ENCODE data around the gene SHISA4.
"Not testable (repeated sequence)": the region's sequence is repeated elsewhere in the genome, so short reads cannot be mapped to it uniquely, and the experiment has no call there.

SHISA4 gene, protein sequence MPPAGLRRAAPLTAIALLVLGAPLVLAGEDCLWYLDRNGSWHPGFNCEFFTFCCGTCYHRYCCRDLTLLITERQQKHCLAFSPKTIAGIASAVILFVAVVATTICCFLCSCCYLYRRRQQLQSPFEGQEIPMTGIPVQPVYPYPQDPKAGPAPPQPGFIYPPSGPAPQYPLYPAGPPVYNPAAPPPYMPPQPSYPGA

DNA sequence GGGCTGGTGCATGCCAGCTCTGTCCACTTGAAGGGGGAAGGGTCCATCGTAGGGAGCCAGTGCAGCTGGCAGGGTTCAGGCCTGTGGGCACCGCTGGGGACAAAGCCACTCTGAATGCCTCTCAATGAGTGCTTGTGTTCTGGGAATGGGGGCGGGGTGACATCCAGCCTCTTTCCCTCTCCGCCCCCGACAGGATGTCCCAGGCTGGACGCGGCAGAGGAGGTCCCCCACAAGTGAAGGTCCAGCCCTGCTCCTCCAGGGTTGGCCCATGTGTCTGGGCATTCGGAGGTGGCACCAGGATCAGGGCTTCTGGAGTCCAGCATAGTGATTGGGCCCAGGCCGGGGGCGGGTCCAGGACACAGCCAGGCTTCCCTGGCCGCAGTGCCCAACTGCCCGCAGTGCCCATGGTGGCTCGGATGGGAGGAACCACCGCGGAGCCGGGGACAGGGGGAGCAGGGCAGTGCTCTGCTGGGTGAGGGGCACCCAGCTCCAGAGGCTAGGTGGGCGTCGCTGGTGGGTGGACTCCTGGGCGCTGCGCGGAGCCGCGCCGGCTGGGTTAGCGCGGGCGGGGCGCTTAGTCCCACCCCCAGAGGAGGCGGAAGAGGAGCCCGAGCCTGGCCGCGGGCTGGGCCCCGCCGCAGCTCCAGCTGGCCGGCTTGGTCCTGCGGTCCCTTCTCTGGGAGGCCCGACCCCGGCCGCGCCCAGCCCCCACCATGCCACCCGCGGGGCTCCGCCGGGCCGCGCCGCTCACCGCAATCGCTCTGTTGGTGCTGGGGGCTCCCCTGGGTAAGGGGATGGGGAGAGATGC is at the start of gene SHISA4:
SHISA4 (plus strand) TSS at position 617 of the 808 bp plus-strand sequence; CDS start at position 714, 97 bp downstream.
- Histone ChIP-seq H3K9ac (ENCODE audit: low read depth, low read length) (no peak within 1 kb of the TSS), H3K79me2 (ENCODE audit: insufficient read depth, low read length) (no peaks in the 10 kb centered on the region), H3K4me3 (ENCODE audit: low read depth in 1 of 2, low read length in 2 of 2) (no peak within 1 kb of the TSS), H2AFZ (ENCODE audit: low read depth, low read length) (no peak within 1 kb of the TSS), H3K27ac (ENCODE audit: low read length) (no peak within 1 kb of the TSS), H3K4me1 (ENCODE audit: insufficient read depth, low read length) (no peaks in the 10 kb centered on the region), H3K4me2 (ENCODE audit: insufficient read depth, low read length) (no peak within 1 kb of the TSS), H3K27me3 (ENCODE audit: insufficient read depth, low read length, poor library complexity) (peaks cover 29% of the 10 kb centered on the region), H3K9me3 (ENCODE audit: insufficient read depth, low read length, severe bottlenecking) (no peaks in the 10 kb centered on the region), H4K20me1 (ENCODE audit: insufficient read depth, low read length) (no peaks in the 10 kb centered on the region; the same call in 1 of the 2 replicates), H3K36me3 (ENCODE audit: insufficient read depth, low read length) (no peaks in the 10 kb centered on the region)
- TF ChIP-seq CTCF (IDR thresholded peaks at IDR 0.05; ENCODE audit: borderline replicate concordance, extremely low read depth, low read length, poor library complexity, severe bottlenecking) (no peak), EZH2 (IDR thresholded peaks at IDR 0.05; ENCODE audit: borderline replicate concordance, low read depth, low read length, severe bottlenecking) (no peak)
- ATAC-seq (ENCODE audit: insufficient read depth, low read depth), result no peak
- DNase-seq, result no peak

DNA sequence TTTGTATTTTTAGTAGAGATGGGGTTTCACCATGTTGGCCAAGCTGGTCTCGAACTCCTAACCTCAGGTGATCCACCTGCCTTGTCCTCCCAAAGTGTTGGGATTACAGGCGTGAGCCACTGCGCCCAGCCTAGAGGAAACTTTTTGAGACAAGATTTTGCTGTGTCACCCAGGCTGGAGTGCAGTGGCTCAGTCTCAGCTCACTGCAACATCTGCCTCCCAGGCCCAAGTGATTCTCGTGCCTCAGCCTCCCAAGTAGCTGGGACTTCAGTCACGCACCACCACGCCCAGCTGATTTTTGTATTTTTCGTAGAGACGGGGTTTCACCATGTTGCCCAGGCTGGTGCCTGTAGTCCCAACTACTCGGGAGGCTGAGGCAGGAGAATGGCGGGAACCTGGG is 49.6 kb upstream of the SHISA4 start:
- H3K9ac ChIP-seq (ENCODE audit: low read depth, low read length); H3K4me1 ChIP-seq (ENCODE audit: insufficient read depth, low read length); H3K4me2 ChIP-seq (ENCODE audit: insufficient read depth, low read length); H3K9me3 ChIP-seq (ENCODE audit: insufficient read depth, low read length, severe bottlenecking); H2AFZ ChIP-seq (ENCODE audit: low read depth, low read length); H3K27me3 ChIP-seq (ENCODE audit: insufficient read depth, low read length, poor library complexity); H3K4me3 ChIP-seq (ENCODE audit: low read depth in 1 of 2, low read length in 2 of 2); H3K27ac ChIP-seq (ENCODE audit: low read length); DNase-seq; ATAC-seq (ENCODE audit: insufficient read depth, low read depth): not testable (repeated sequence)
- Histone ChIP-seq H3K79me2 (ENCODE audit: insufficient read depth, low read length) (peaks cover 98% of the 10 kb centered on the region), H4K20me1 (ENCODE audit: insufficient read depth, low read length) (peaks cover 81% of the 10 kb centered on the region), H3K36me3 (ENCODE audit: insufficient read depth, low read length) (peaks cover 49% of the 10 kb centered on the region)

DNA sequence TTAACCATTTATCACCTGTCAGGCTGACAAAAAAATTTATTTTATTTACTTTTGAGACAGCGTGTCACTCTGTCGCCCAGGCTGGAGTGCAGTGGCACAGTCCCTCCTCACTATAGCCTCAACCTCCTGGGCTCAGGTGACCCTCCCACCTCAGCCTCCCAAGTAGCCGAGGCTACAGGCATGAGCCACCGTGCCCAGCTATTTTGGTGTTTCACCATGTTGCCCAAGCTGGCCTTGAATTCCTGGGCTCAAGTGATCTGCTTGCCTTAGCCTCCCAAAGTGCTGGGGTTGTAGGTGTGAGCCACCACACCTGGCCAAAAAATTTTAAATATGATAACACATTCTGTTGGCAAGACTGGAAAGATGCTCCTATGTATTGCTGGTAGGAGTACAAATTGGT is 48.6 kb upstream of the SHISA4 start:
- no peak for ATAC-seq (ENCODE audit: insufficient read depth, low read depth)
- no peak overlapping the region for H3K4me2 ChIP-seq (ENCODE audit: insufficient read depth, low read length)
- H3K36me3 ChIP-seq (ENCODE audit: insufficient read depth, low read length), result peaks cover 43% of the 10 kb centered on the region
- H3K9ac ChIP-seq (ENCODE audit: low read depth, low read length), result no peak overlapping the region
- H3K27me3 ChIP-seq (ENCODE audit: insufficient read depth, low read length, poor library complexity), result no peaks in the 10 kb centered on the region
- TF ChIP-seq CTCF (IDR thresholded peaks at IDR 0.05; ENCODE audit: borderline replicate concordance, extremely low read depth, low read length, poor library complexity, severe bottlenecking), result no peak
- no peak for TF ChIP-seq EZH2 (IDR thresholded peaks at IDR 0.05; ENCODE audit: borderline replicate concordance, low read depth, low read length, severe bottlenecking)
- H3K27ac ChIP-seq (ENCODE audit: low read length), result no peak overlapping the region
- H3K4me3 ChIP-seq (ENCODE audit: low read depth in 1 of 2, low read length in 2 of 2), result no peak overlapping the region
- no peaks in the 10 kb centered on the region; the same call in 1 of the 2 replicates for H3K4me1 ChIP-seq (ENCODE audit: insufficient read depth, low read length)
- peaks cover 98% of the 10 kb centered on the region for H3K79me2 ChIP-seq (ENCODE audit: insufficient read depth, low read length)
- H4K20me1 ChIP-seq (ENCODE audit: insufficient read depth, low read length), result peaks cover 79% of the 10 kb centered on the region
- H3K9me3 ChIP-seq (ENCODE audit: insufficient read depth, low read length, severe bottlenecking), result no peaks in the 10 kb centered on the region
- no peak overlapping the region for H2AFZ ChIP-seq (ENCODE audit: low read depth, low read length)
- no peak for DNase-seq

DNA sequence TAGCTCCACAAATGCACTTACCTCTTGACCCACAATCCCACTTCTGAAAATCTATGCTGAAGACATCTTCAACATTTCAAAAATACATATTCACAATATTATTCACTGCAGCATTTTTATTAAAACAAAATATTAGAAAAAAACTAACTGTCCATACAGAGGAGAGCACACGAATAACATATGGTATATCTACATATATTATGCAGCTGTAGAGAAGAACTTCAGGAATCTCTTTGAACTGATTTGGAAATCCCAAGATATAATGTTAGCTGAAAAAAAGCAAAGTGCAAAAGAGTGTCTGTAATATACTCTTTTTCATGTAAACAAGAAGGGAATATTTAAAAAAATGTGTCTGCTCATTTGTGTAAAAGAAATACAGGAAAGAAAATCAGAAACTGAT is 48.2 kb upstream of the SHISA4 start:
- no peak overlapping the region for H3K27ac ChIP-seq (ENCODE audit: low read length)
- no peak overlapping the region for H3K9ac ChIP-seq (ENCODE audit: low read depth, low read length)
- H3K4me2 ChIP-seq (ENCODE audit: insufficient read depth, low read length), result no peak overlapping the region
- DNase-seq (no peak), ATAC-seq (ENCODE audit: insufficient read depth, low read depth) (no peak)
- TF ChIP-seq CTCF (IDR thresholded peaks at IDR 0.05; ENCODE audit: borderline replicate concordance, extremely low read depth, low read length, poor library complexity, severe bottlenecking) (no peak), EZH2 (IDR thresholded peaks at IDR 0.05; ENCODE audit: borderline replicate concordance, low read depth, low read length, severe bottlenecking) (no peak)
- H3K4me3 ChIP-seq (ENCODE audit: low read depth in 1 of 2, low read length in 2 of 2), result no peak overlapping the region
- H3K36me3 ChIP-seq (ENCODE audit: insufficient read depth, low read length), result peaks cover 38% of the 10 kb centered on the region
- no peak overlapping the region for H2AFZ ChIP-seq (ENCODE audit: low read depth, low read length)
- peaks cover 98% of the 10 kb centered on the region for H3K79me2 ChIP-seq (ENCODE audit: insufficient read depth, low read length)
- H3K9me3 ChIP-seq (ENCODE audit: insufficient read depth, low read length, severe bottlenecking), result no peaks in the 10 kb centered on the region
- no peaks in the 10 kb centered on the region for H3K27me3 ChIP-seq (ENCODE audit: insufficient read depth, low read length, poor library complexity)
- no peaks in the 10 kb centered on the region; the same call in 1 of the 2 replicates for H3K4me1 ChIP-seq (ENCODE audit: insufficient read depth, low read length)
- peaks cover 77% of the 10 kb centered on the region for H4K20me1 ChIP-seq (ENCODE audit: insufficient read depth, low read length)

All from DND-41 (cell line).